PC-3 (cell line): Measurements from ENCODE around the gene SLC25A24.

Experiments used
- EZH2phosphoT487 ChIP-seq: fragments of 300-600 bp; sonication (generic); IDR thresholded peaks from 2 replicates; pipeline ENCODE4 v1.6.1; 2018; ENCODE audit warnings: mild to moderate bottlenecking, antibody characterized with exemption, low read length, borderline replicate concordance
- TF ChIP-seq, protein P1 (sequence below): fragments of 300-600 bp; sonication (generic); conservative IDR thresholded peaks from 2 replicates; pipeline ENCODE4 v1.5.1; 2017; ENCODE audit warnings: antibody characterized with exemption, low read depth, mild to moderate bottlenecking, low read length

DNA sequence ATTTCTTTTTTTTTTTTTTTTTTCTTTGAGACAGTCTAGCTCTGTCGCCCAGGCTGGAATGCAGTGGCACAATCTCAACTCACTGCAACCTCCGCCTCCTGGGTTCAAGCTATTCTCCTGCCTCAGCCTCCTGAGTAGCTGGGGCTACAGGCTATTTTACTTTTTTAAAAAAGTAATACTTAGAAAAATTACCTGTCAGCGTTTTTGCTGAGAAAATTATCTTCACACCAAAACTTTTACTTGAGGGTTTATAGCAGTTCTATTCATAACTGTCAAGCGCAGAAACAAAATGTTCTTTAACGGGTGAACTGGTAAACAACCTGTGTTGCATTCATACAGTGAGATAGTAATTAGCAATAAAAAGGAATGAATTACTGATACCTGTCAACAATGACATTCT, 1.5 kb upstream of the SLC25A24 start:
- TF ChIP-seq, protein P1, sequence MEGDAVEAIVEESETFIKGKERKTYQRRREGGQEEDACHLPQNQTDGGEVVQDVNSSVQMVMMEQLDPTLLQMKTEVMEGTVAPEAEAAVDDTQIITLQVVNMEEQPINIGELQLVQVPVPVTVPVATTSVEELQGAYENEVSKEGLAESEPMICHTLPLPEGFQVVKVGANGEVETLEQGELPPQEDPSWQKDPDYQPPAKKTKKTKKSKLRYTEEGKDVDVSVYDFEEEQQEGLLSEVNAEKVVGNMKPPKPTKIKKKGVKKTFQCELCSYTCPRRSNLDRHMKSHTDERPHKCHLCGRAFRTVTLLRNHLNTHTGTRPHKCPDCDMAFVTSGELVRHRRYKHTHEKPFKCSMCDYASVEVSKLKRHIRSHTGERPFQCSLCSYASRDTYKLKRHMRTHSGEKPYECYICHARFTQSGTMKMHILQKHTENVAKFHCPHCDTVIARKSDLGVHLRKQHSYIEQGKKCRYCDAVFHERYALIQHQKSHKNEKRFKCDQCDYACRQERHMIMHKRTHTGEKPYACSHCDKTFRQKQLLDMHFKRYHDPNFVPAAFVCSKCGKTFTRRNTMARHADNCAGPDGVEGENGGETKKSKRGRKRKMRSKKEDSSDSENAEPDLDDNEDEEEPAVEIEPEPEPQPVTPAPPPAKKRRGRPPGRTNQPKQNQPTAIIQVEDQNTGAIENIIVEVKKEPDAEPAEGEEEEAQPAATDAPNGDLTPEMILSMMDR, result no peak
- no peak for TF ChIP-seq EZH2phosphoT487
